ENCODE measurements around the gene ZNF280D.

The ZNF280D gene

GRCh38 chr15:56678571-56678970, 54.7 kb downstream of the ZNF280D start:
- no peaks in the 10 kb centered on the region for H3K27me3 ChIP-seq (replicated peaks)
- peaks cover 2% of the 10 kb centered on the region for H3K36me3 ChIP-seq (replicated peaks)
- TF ChIP-seq, protein P1, sequence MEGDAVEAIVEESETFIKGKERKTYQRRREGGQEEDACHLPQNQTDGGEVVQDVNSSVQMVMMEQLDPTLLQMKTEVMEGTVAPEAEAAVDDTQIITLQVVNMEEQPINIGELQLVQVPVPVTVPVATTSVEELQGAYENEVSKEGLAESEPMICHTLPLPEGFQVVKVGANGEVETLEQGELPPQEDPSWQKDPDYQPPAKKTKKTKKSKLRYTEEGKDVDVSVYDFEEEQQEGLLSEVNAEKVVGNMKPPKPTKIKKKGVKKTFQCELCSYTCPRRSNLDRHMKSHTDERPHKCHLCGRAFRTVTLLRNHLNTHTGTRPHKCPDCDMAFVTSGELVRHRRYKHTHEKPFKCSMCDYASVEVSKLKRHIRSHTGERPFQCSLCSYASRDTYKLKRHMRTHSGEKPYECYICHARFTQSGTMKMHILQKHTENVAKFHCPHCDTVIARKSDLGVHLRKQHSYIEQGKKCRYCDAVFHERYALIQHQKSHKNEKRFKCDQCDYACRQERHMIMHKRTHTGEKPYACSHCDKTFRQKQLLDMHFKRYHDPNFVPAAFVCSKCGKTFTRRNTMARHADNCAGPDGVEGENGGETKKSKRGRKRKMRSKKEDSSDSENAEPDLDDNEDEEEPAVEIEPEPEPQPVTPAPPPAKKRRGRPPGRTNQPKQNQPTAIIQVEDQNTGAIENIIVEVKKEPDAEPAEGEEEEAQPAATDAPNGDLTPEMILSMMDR (IDR thresholded peaks at IDR 0.05; ENCODE audit: low read depth, low read length, missing control alignments), result no peak
- DNase-seq, result no peak
- no peak overlapping the region for H3K27ac ChIP-seq
- in situ Hi-C loops (cut with HindIII; ENCODE audit: low pct_ligation_motif_present, low sequenced_read_pairs), result no loop called here
- H3K4me3 ChIP-seq (ENCODE audit: low read depth, low read length), result no peak overlapping the region

GRCh38 chr15:56677271-56677670, 56.0 kb downstream of the ZNF280D start:
- Histone ChIP-seq H3K36me3 (replicated peaks) (peaks cover 2% of the 10 kb centered on the region), H3K4me3 (ENCODE audit: low read depth, low read length) (no peak overlapping the region), H3K27me3 (replicated peaks) (no peaks in the 10 kb centered on the region), H3K27ac (no peak overlapping the region)
- TF ChIP-seq, protein P1 (IDR thresholded peaks at IDR 0.05; ENCODE audit: low read depth, low read length, missing control alignments), result no peak
- in situ Hi-C loops (cut with HindIII; ENCODE audit: low pct_ligation_motif_present, low sequenced_read_pairs), result no loop called here
- no peak for DNase-seq

- no peak overlapping the region for H3K27ac ChIP-seq
- peaks cover 2% of the 10 kb centered on the region for H3K36me3 ChIP-seq (replicated peaks)
- H3K27me3 ChIP-seq (replicated peaks), result no peaks in the 10 kb centered on the region
- in situ Hi-C loops (cut with HindIII; ENCODE audit: low pct_ligation_motif_present, low sequenced_read_pairs), result no loop called here
- no peak for DNase-seq
- H3K4me3 ChIP-seq (ENCODE audit: low read depth, low read length), result no peak overlapping the region
- TF ChIP-seq, protein P1 (IDR thresholded peaks at IDR 0.05; ENCODE audit: low read depth, low read length, missing control alignments), result no peak
These were observed 57.4 kb downstream of the ZNF280D start for GRCh38 chr15:56675930-56676329.

- no peak for DNase-seq
- Histone ChIP-seq H3K36me3 (replicated peaks) (peaks cover 2% of the 10 kb centered on the region), H3K27me3 (replicated peaks) (no peaks in the 10 kb centered on the region), H3K4me3 (ENCODE audit: low read depth, low read length) (no peak overlapping the region), H3K27ac (no peak overlapping the region)
- TF ChIP-seq, protein P1 (IDR thresholded peaks at IDR 0.05; ENCODE audit: low read depth, low read length, missing control alignments), result no peak
- in situ Hi-C loops (cut with HindIII; ENCODE audit: low pct_ligation_motif_present, low sequenced_read_pairs), result no loop called here
These were observed 58.5 kb downstream of the ZNF280D start for GRCh38 chr15:56674857-56675256.

- Histone ChIP-seq H3K27ac (no peak overlapping the region), H3K27me3 (replicated peaks) (no peaks in the 10 kb centered on the region), H3K4me3 (ENCODE audit: low read depth, low read length) (no peak overlapping the region), H3K36me3 (replicated peaks) (peaks cover 7% of the 10 kb centered on the region)
- TF ChIP-seq, protein P1 (IDR thresholded peaks at IDR 0.05; ENCODE audit: low read depth, low read length, missing control alignments), result no peak
- in situ Hi-C loops (cut with HindIII; ENCODE audit: low pct_ligation_motif_present, low sequenced_read_pairs), result no loop called here
- DNase-seq, result peak; percentile 52
These were observed 60.6 kb downstream of the ZNF280D start for GRCh38 chr15:56672721-56673120.

DNA sequence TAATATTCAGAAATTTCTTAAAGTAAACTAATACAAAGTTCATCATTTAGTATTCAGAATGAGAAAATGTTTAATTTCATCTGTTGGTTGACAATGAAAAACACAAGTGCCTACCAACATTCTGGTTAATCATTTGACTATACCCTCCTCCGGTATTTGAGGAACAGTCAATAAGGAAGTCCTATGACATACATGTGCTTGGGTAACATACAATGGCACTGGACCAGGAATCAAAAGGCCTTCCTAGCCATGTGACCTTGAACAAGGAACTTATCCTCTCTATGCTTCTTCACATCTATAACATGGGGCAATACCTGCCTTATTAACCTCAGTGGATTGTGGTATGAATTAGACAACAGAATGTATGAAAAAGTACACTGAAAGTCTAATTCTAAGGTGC, 65.8 kb downstream of the ZNF280D start:
- Histone ChIP-seq H3K27ac (no peak overlapping the region), H3K27me3 (replicated peaks) (no peaks in the 10 kb centered on the region), H3K36me3 (replicated peaks) (peaks cover 13% of the 10 kb centered on the region), H3K4me3 (ENCODE audit: low read depth, low read length) (no peak overlapping the region)
- DNase-seq, result no peak
- TF ChIP-seq, protein P1 (IDR thresholded peaks at IDR 0.05; ENCODE audit: low read depth, low read length, missing control alignments), result no peak
- in situ Hi-C loops (cut with HindIII; ENCODE audit: low pct_ligation_motif_present, low sequenced_read_pairs), result no loop called here
